Spleen (tissue), 11 donors: Measurements from ENCODE around the gene ELP4. TPM values are rescaled to one million over a fixed set of nuclear protein-coding genes. Genes with fewer than 3 reads are reported as not detected.

Source experiments
- DNase-seq: peaks from one replicate; pipeline ENCODE4 v3.0.0-alpha.2; 2020
- H3K27ac ChIP-seq, 8 donors: fragments of 200-600 bp; sonication (generic) in 7 of 8; 1 replicate in 4 of 8; 2 replicates in 4 of 8; pipeline versions ENCODE4 v1.5.0 to v1.8.0; 2016 to 2021; ENCODE audit warnings: inconsistent platforms in 4 of 8, mild to moderate bottlenecking in 4 of 8, moderate library complexity in 1 of 8
- H3K27me3 ChIP-seq, 7 donors: fragments of 200-600 bp; sonication (generic) in 6 of 7; replicated peaks in 1 of 7; 1 replicate in 4 of 7; 2 replicates in 3 of 7; pipeline versions ENCODE4 v1.5.0 to v1.8.0; 2016 to 2021; ENCODE audit warnings: inconsistent platforms in 3 of 7, mild to moderate bottlenecking in 1 of 7
- H3K36me3 ChIP-seq, 6 donors: fragments of 200-600 bp; sonication (generic) in 5 of 6; 1 replicate in 4 of 6; 2 replicates in 2 of 6; pipeline versions ENCODE4 v1.5.0 to v1.8.0; 2016 to 2021; ENCODE audit warnings: inconsistent platforms in 2 of 6
- H3K4me1 ChIP-seq, 6 donors: fragments of 200-600 bp; sonication (generic) in 5 of 6; 1 replicate in 3 of 6; 2 replicates in 3 of 6; pipeline versions ENCODE4 v1.5.0 to v1.8.0; 2016 to 2021; ENCODE audit warnings: inconsistent platforms in 3 of 6
- H3K4me3 ChIP-seq, 8 donors: fragments of 200-600 bp; sonication (generic) in 7 of 8; 1 replicate in 4 of 8; 2 replicates in 4 of 8; pipeline versions ENCODE4 v1.5.0 to v1.8.0; 2016 to 2021; ENCODE audit warnings: inconsistent platforms in 4 of 8, mild to moderate bottlenecking in 4 of 8, moderate library complexity in 2 of 8
- H3K9me3 ChIP-seq, 8 donors: fragments of 200-600 bp; sonication (generic) in 7 of 8; 1 replicate in 4 of 8; 2 replicates in 4 of 8; pipeline versions ENCODE4 v1.5.0 to v1.8.0; 2016 to 2021; ENCODE audit warnings: inconsistent platforms in 4 of 8
- CTCF ChIP-seq, 11 experiments: fragments of 200-600 bp in 7 of 11; fragments of 450-650 bp in 4 of 11; sonication (generic) in 4 of 11; IDR thresholded peaks in 8 of 11; conservative IDR thresholded peaks in 3 of 11; 1 replicate in 7 of 11; 2 replicates in 4 of 11; pipeline versions ENCODE4 v1.4.0 to v1.8.0; 2016 to 2021; ENCODE audit warnings: antibody characterized with exemption in 11 of 11, inconsistent platforms in 4 of 11, mild to moderate bottlenecking in 1 of 11
- POLR2A ChIP-seq, 3 donors: fragments of 450-650 bp; IDR thresholded peaks; one replicate each; pipeline ENCODE4 v1.5.1; 2017; ENCODE audit warnings: antibody characterized with exemption in 3 of 3, mild to moderate bottlenecking in 1 of 3
- POLR2AphosphoS5 ChIP-seq, 3 donors: sonication (generic); formaldehyde crosslinking; IDR thresholded peaks; one replicate each; pipeline ENCODE4 v1.5.1; 2017; ENCODE audit warnings: antibody characterized with exemption in 3 of 3
- WGBS, 5 donors: extraction: QIAGEN DNeasy Blood & Tissue Kit in 3 of 5; methylation state at CpG; one replicate each; pipeline versions ENCODE4 v1.1.5 to v1.1.7; 2013 to 2018; 5-methylcytosine and 5-hydroxymethylcytosine counted together
- intact Hi-C: fragments of 100-400 bp; cut with DNase I; formaldehyde crosslinking; loops from one replicate; pipeline ENCODE4 v1.15.0; 2023; ENCODE audit warnings: low total_unique reads
- polyA plus RNA-seq, 3 donors: library from polyadenylated mRNA; stranded (reverse); fragments of 200-250 nt; gene quantifications; one replicate each; pipeline ENCODE4 v1.2.1, GENCODE V29; 2013
- total RNA-seq, 7 donors: library from RNA; depleted of rRNA in 3 of 7; stranded (reverse); fragments of >200 nt in 3 of 7; fragmentation: NEBNext Ultra II Directional in 4 of 7; extraction: Animal tissue kit (Norgen Biotek cat#: 25700) in 4 of 7; gene quantifications; one replicate each; pipeline versions ENCODE4 v1.1.0 to v1.2.1, GENCODE V29; 2016 to 2021
- donor health status: healthy with polysubstance abuse.
- donor health status: DM: no; HTN: no; CAD: no; lungs with moderate emphysema.
- donor health status: DM: no; HTN: no; CAD: no.
- donor health status: Bipolar disorder and iron deficiency.
- donor health status: healthy.
- donor health status: DM: no; HTN: no; CAD: no.
- donor health status: DM: yes; HTN: yes; CAD: no.

Gene ELP4
- total and polyA plus RNA-seq, 10 donors: 6.1 to 34.6 (median 21.1) TPM

GRCh38 chr11:31798057-31798553, 288.5 kb downstream of the ELP4 start:
- peaks cover 17 to 95% (median 80%) of the 10 kb centered on the region in 7 donors for H3K27me3 ChIP-seq
- no peak overlapping the region for H3K27ac ChIP-seq
- H3K4me1 ChIP-seq: peaks cover 5 to 34% (median 20%) of the 10 kb centered on the region in 6 donors
- peaks cover 0 to 8% (median 0%) of the 10 kb centered on the region in 8 donors for H3K9me3 ChIP-seq
- peak overlapping the region in 1 of 8 donors; percentile 44 for H3K4me3 ChIP-seq
- intact Hi-C loops: no loop called here
- DNase-seq: no peak
- no peaks in the 10 kb centered on the region for H3K36me3 ChIP-seq
- no peak for TF ChIP-seq POLR2A (IDR thresholded peaks at IDR 0.05)
- no peak for TF ChIP-seq POLR2AphosphoS5 (IDR thresholded peaks at IDR 0.05)
- TF ChIP-seq CTCF (IDR thresholded peaks at IDR 0.05 in 8 of 11, conservative IDR thresholded peaks at IDR 0.05 in 3 of 11): no peak
- WGBS, 5 donors: 6 to 13% (median 11%) methylated on average over 18 to 21 of the region's 21 CpGs

- 2 to 6% (median 4%) methylated on average over 36 to 60 of the region's 60 CpGs for WGBS, 5 donors
Measured at GRCh38 chr11:31798554-31799434, 289.2 kb downstream of the ELP4 start.

GRCh38 chr11:31799435-31800397, 290.1 kb downstream of the ELP4 start:
- DNase-seq: no peak
- TF ChIP-seq CTCF (IDR thresholded peaks at IDR 0.05 in 8 of 11, conservative IDR thresholded peaks at IDR 0.05 in 3 of 11) (no peak), POLR2A (IDR thresholded peaks at IDR 0.05) (no peak), POLR2AphosphoS5 (IDR thresholded peaks at IDR 0.05) (no peak)
- peaks cover 0 to 14% (median 0%) of the 10 kb centered on the region in 8 donors for H3K9me3 ChIP-seq
- peaks cover 17 to 100% (median 96%) of the 10 kb centered on the region in 7 donors for H3K27me3 ChIP-seq
- WGBS, 5 donors: 6 to 11% (median 9%) methylated on average over 44 to 48 of the region's 48 CpGs
- no peak overlapping the region for H3K4me3 ChIP-seq
- H3K36me3 ChIP-seq: no peaks in the 10 kb centered on the region
- H3K27ac ChIP-seq: no peak overlapping the region
- intact Hi-C loops: no loop called here
- peaks cover 13 to 48% (median 30%) of the 10 kb centered on the region in 6 donors for H3K4me1 ChIP-seq

More at GRCh38 chr11:31798554-31799434, 289.2 kb downstream of the ELP4 start:
- peak overlapping the region in 1 of 8 donors; percentile 44 for H3K4me3 ChIP-seq
- peaks cover 17 to 95% (median 87%) of the 10 kb centered on the region in 7 donors for H3K27me3 ChIP-seq
- peaks cover 0 to 14% (median 0%) of the 10 kb centered on the region in 8 donors for H3K9me3 ChIP-seq
- no peaks in the 10 kb centered on the region for H3K36me3 ChIP-seq
- DNase-seq: peak; percentile 69
- intact Hi-C loops: no loop called here
- peaks cover 5 to 39% (median 21%) of the 10 kb centered on the region in 6 donors for H3K4me1 ChIP-seq
- no peak for TF ChIP-seq POLR2A (IDR thresholded peaks at IDR 0.05)
- no peak for TF ChIP-seq POLR2AphosphoS5 (IDR thresholded peaks at IDR 0.05)
- no peak for TF ChIP-seq CTCF (IDR thresholded peaks at IDR 0.05 in 8 of 11, conservative IDR thresholded peaks at IDR 0.05 in 3 of 11)
- no peak overlapping the region for H3K27ac ChIP-seq
